HG03571 (cell line): ENCODE measurements around the gene RPLP2.
A peak's percentile ranks its signal among the peaks of the same experiment; 100 is the strongest.

Source experiments
- ATAC-seq: cut with Tn5 transposase; IDR thresholded peaks from one replicate; pipeline ENCODE4 v1.9.1; 2021; ENCODE audit not compliant: unreplicated experiment

The RPLP2 gene

GRCh38 chr11:802693-803466, 6.9 kb upstream of the RPLP2 start:
- ATAC-seq = no peak

GRCh38 chr11:803467-803742, 6.4 kb upstream of the RPLP2 start:
- ATAC-seq = no peak

- no peak for ATAC-seq
These were observed 5.8 kb upstream of the RPLP2 start for GRCh38 chr11:803770-804598.

- ATAC-seq = no peak
These were observed 5.2 kb upstream of the RPLP2 start for GRCh38 chr11:804599-804964.

GRCh38 chr11:808427-809286, 1.1 kb upstream of the RPLP2 start:
- ATAC-seq = peak; percentile 2

- ATAC-seq = no peak
These were observed 337 bp downstream of the RPLP2 start for GRCh38 chr11:810040-810567.

GRCh38 chr11:811446-812245, 1.9 kb downstream of the RPLP2 start:
- ATAC-seq = no peak

GRCh38 chr11:812390-812789, 2.6 kb downstream of the RPLP2 start:
- ATAC-seq = no peak

- no peak for ATAC-seq
These were observed 3.3 kb downstream of the RPLP2 start for GRCh38 chr11:813072-813455.

- ATAC-seq = no peak
These were observed 3.8 kb downstream of the RPLP2 start for GRCh38 chr11:813456-814096.

- no peak for ATAC-seq
These were observed 6.1 kb downstream of the RPLP2 start for GRCh38 chr11:815675-816432.

- no peak for ATAC-seq
These were observed 6.6 kb downstream of the RPLP2 start for GRCh38 chr11:816433-816779.

- ATAC-seq = no peak
These were observed 8.8 kb downstream of the RPLP2 start, which contains the start of gene PNPLA2 for GRCh38 chr11:818396-819128. TSS of gene PNPLA2 (plus strand) at chr11:818914. CDS start at chr11:819719, 805 bp downstream.

- peak; percentile 56 for ATAC-seq
These were observed 9.6 kb downstream of the RPLP2 start for GRCh38 chr11:819129-819931.

- peak; percentile 52 for ATAC-seq
These were observed 10.3 kb downstream of the RPLP2 start for GRCh38 chr11:819943-820649.

- ATAC-seq = no peak
These were observed 11.1 kb downstream of the RPLP2 start for GRCh38 chr11:820655-821511.
